ENCODE results near the gene RAVER2. TPM values are rescaled to one million over a fixed set of nuclear protein-coding genes. Genes with fewer than 3 reads are reported as not detected.
"Not testable (repeated sequence)": the region's sequence is repeated elsewhere in the genome, so short reads cannot be mapped to it uniquely, and the experiment has no call there.

Gene RAVER2
- total and polyA plus RNA-seq, 2 donors (not counting 3 experiments of a cell fraction or from before 2014, with no cell fraction given) = 6.0 to 13.9 TPM

GRCh38 chr1:64701886-64702285 lies 43.0 kb upstream of the RAVER2 start:
- TF ChIP-seq JUN (IDR thresholded peaks at IDR 0.05; ENCODE audit: borderline replicate concordance, insufficient read depth, insufficient read length, low read depth) = no peak
- TF ChIP-seq POLR2AphosphoS5 (IDR thresholded peaks at IDR 0.05; ENCODE audit: insufficient read depth, low read depth, low read length) = no peak
- TF ChIP-seq MYC (IDR thresholded peaks at IDR 0.05; ENCODE audit: low read depth, low read length) = no peak
- no peak for TF ChIP-seq EZH2 (IDR thresholded peaks at IDR 0.05; ENCODE audit: borderline replicate concordance, low read depth, low read length, severe bottlenecking)
- TF ChIP-seq, protein P1, sequence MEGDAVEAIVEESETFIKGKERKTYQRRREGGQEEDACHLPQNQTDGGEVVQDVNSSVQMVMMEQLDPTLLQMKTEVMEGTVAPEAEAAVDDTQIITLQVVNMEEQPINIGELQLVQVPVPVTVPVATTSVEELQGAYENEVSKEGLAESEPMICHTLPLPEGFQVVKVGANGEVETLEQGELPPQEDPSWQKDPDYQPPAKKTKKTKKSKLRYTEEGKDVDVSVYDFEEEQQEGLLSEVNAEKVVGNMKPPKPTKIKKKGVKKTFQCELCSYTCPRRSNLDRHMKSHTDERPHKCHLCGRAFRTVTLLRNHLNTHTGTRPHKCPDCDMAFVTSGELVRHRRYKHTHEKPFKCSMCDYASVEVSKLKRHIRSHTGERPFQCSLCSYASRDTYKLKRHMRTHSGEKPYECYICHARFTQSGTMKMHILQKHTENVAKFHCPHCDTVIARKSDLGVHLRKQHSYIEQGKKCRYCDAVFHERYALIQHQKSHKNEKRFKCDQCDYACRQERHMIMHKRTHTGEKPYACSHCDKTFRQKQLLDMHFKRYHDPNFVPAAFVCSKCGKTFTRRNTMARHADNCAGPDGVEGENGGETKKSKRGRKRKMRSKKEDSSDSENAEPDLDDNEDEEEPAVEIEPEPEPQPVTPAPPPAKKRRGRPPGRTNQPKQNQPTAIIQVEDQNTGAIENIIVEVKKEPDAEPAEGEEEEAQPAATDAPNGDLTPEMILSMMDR (IDR thresholded peaks at IDR 0.05; ENCODE audit: extremely low read depth in 1 of 2, insufficient read depth in 1 of 2, low read depth in 1 of 2, low read length in 2 of 2) = no peak
- no peak for TF ChIP-seq GATA2 (IDR thresholded peaks at IDR 0.05; ENCODE audit: insufficient read depth, insufficient read length, low read depth, low read length)
- TF ChIP-seq MAX (IDR thresholded peaks at IDR 0.05; ENCODE audit: insufficient read depth, insufficient read length) = no peak
- TF ChIP-seq POLR2A (IDR thresholded peaks at IDR 0.05; ENCODE audit: low read depth, low read length) = no peak
- TF ChIP-seq FOS (IDR thresholded peaks at IDR 0.05; ENCODE audit: borderline replicate concordance, insufficient read depth, low read length) = no peak
- Histone ChIP-seq H3K9me1 (replicated peaks; ENCODE audit: control insufficient read depth, extremely low read depth, insufficient read depth, low read length) (no peaks in the 10 kb centered on the region), H3K4me2 (ENCODE audit: insufficient read depth, low read length) (no peak overlapping the region), H3K9ac (replicated peaks; ENCODE audit: extremely low read depth, insufficient read depth, low read length) (no peak overlapping the region), H3K27ac (ENCODE audit: insufficient read depth, low read depth, low read length) (no peak overlapping the region), H4K20me1 (replicated peaks; ENCODE audit: control insufficient read depth, extremely low read depth, insufficient read depth, low read length) (no peaks in the 10 kb centered on the region), H3K27me3 (ENCODE audit: control insufficient read depth in 2 of 2, insufficient read depth in 2 of 2, low read length in 2 of 2) (no peaks in the 10 kb centered on the region), H3K9me3 (replicated peaks; ENCODE audit: control insufficient read depth, insufficient read depth, low read length) (no peaks in the 10 kb centered on the region), H3K79me2 (ENCODE audit: control insufficient read depth, insufficient read depth, low read length) (no peaks in the 10 kb centered on the region), H3K4me1 (ENCODE audit: control insufficient read depth, extremely low read depth, insufficient read depth, low read length) (no peaks in the 10 kb centered on the region), H3K4me3 (replicated peaks in 1 of 3; ENCODE audit: insufficient read depth in 1 of 3, low read depth in 1 of 3, low read length in 3 of 3) (no peak overlapping the region), H2AFZ (ENCODE audit: low read depth, low read length) (no peak overlapping the region), H3K36me3 (ENCODE audit: control insufficient read depth in 2 of 2, extremely low read depth in 1 of 2, insufficient read depth in 2 of 2, low read length in 2 of 2) (no peaks in the 10 kb centered on the region)
- DNase-seq (ENCODE audit: low read depth, low spot score) (no peak), FAIRE-seq (no peak)
- BruUV-seq (replicated peaks) = no TSS peak
- ChIA-PET POLR2A (no interaction called here), CTCF (interaction anchor here (0.9 kb wide), 1 partner anchor 25 kb away, joined by 3 read pairs; no protein-coding TSS in a partner anchor)
- intact Hi-C loops (cut with micrococcal nuclease) = no loop called here
- dilution Hi-C loops (cut with MboI; ENCODE audit: extremely low pct_ligation_motif_present, low sequenced_read_pairs) = no loop called here

DNA sequence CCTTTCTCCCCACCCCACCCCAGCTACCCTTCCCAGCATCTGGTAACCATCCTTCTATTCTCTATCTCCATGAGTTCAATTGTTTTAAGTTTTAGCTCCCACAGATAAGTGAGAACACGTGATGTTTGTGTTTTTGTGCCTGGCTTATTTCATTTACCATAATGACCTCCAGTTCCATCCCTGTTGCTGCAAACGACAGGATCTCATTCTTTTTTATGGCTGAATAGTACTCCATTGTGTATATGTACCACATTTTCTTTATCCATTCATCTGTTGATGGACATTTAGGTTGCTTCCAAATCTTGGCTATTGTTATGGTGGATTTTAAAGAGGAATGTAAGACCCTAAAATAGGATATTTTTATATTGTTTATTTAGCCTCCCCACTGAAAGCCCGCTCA lies 42.2 kb upstream of the RAVER2 start:
- H3K27ac ChIP-seq (ENCODE audit: insufficient read depth, low read depth, low read length); H2AFZ ChIP-seq (ENCODE audit: low read depth, low read length); H3K4me3 ChIP-seq (replicated peaks in 1 of 3; ENCODE audit: insufficient read depth in 1 of 3, low read depth in 1 of 3, low read length in 3 of 3); H3K9ac ChIP-seq (replicated peaks; ENCODE audit: extremely low read depth, insufficient read depth, low read length); FAIRE-seq; CTCF ChIA-PET; BruUV-seq (replicated peaks); H3K79me2 ChIP-seq (ENCODE audit: control insufficient read depth, insufficient read depth, low read length); H3K27me3 ChIP-seq (ENCODE audit: control insufficient read depth in 2 of 2, insufficient read depth in 2 of 2, low read length in 2 of 2); H4K20me1 ChIP-seq (replicated peaks; ENCODE audit: control insufficient read depth, extremely low read depth, insufficient read depth, low read length); dilution Hi-C loops (cut with MboI; ENCODE audit: extremely low pct_ligation_motif_present, low sequenced_read_pairs); H3K9me3 ChIP-seq (replicated peaks; ENCODE audit: control insufficient read depth, insufficient read depth, low read length); intact Hi-C loops (cut with micrococcal nuclease); H3K36me3 ChIP-seq (ENCODE audit: control insufficient read depth in 2 of 2, extremely low read depth in 1 of 2, insufficient read depth in 2 of 2, low read length in 2 of 2); POLR2A ChIA-PET; DNase-seq (ENCODE audit: low read depth, low spot score); H3K4me1 ChIP-seq (ENCODE audit: control insufficient read depth, extremely low read depth, insufficient read depth, low read length); H3K9me1 ChIP-seq (replicated peaks; ENCODE audit: control insufficient read depth, extremely low read depth, insufficient read depth, low read length); H3K4me2 ChIP-seq (ENCODE audit: insufficient read depth, low read length): not testable (repeated sequence)
